Measurements from ENCODE around the gene AFG1L.

The AFG1L gene

GRCh38 chr6:108453601-108454185 lies 158.8 kb downstream of the AFG1L start:
- Histone ChIP-seq H3K4me1 (ENCODE audit: insufficient read depth, low read length) (peaks cover 6% of the 10 kb centered on the region), H3K9ac (ENCODE audit: low read depth, low read length) (no peak overlapping the region), H3K9me3 (ENCODE audit: control insufficient read depth, insufficient read depth, low read length) (no peaks in the 10 kb centered on the region), H3K36me3 (ENCODE audit: insufficient read depth, low read length) (no peaks in the 10 kb centered on the region)

GRCh38 chr6:108454356-108454755 lies 159.5 kb downstream of the AFG1L start:
- Histone ChIP-seq H3K9ac (ENCODE audit: low read depth, low read length) (no peak overlapping the region), H3K4me1 (ENCODE audit: insufficient read depth, low read length) (peaks cover 6% of the 10 kb centered on the region), H3K36me3 (ENCODE audit: insufficient read depth, low read length) (no peaks in the 10 kb centered on the region), H3K9me3 (ENCODE audit: control insufficient read depth, insufficient read depth, low read length) (no peaks in the 10 kb centered on the region)

DNA sequence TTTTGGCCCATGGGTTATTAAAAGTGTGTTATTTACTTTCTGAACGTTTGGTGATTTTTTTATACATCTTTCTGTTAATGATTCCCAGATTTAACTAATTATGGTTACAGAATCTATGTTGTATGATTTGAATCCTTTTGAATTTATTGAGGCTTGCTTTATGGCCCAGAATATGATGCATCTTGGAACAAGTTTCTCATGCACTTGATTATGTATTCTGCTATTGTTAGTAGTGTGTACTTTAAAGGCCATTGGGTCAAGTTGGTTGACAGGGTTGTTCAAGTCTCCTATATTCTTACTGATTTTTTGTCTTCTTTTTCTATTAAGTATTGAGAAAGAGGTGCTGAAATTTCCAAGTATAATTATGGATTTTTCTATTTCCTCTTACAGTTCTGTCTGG lies 160.8 kb downstream of the AFG1L start:
- Histone ChIP-seq H3K4me1 (ENCODE audit: insufficient read depth, low read length) (peaks cover 6% of the 10 kb centered on the region), H3K36me3 (ENCODE audit: insufficient read depth, low read length) (no peaks in the 10 kb centered on the region), H3K9ac (ENCODE audit: low read depth, low read length) (no peak overlapping the region), H3K9me3 (ENCODE audit: control insufficient read depth, insufficient read depth, low read length) (no peaks in the 10 kb centered on the region)

DNA sequence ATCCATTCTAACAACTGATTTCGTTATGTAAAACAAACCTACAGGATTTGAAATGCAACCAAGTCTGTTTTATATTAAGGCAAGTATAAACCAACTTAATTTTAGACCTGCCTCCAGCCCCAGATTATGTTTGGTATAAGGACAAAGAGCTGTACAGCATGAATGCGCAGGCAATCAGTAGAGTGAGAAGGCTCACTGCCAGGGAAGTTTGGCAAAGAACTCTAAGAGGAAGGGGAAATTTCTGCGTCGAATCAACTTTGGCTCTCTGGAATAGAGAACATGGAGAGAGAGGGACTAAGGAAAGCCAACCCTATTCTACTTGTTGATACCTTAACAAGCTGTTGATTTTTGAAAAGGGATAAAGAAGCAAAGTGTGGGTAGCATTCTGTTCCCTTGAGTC lies 168.9 kb downstream of the AFG1L start:
- Histone ChIP-seq H3K9me3 (ENCODE audit: control insufficient read depth, insufficient read depth, low read length) (no peaks in the 10 kb centered on the region), H3K36me3 (ENCODE audit: insufficient read depth, low read length) (no peaks in the 10 kb centered on the region), H3K9ac (ENCODE audit: low read depth, low read length) (no peak overlapping the region), H3K4me1 (ENCODE audit: insufficient read depth, low read length) (peaks cover 5% of the 10 kb centered on the region; the same call in 1 of the 2 replicates)

DNA sequence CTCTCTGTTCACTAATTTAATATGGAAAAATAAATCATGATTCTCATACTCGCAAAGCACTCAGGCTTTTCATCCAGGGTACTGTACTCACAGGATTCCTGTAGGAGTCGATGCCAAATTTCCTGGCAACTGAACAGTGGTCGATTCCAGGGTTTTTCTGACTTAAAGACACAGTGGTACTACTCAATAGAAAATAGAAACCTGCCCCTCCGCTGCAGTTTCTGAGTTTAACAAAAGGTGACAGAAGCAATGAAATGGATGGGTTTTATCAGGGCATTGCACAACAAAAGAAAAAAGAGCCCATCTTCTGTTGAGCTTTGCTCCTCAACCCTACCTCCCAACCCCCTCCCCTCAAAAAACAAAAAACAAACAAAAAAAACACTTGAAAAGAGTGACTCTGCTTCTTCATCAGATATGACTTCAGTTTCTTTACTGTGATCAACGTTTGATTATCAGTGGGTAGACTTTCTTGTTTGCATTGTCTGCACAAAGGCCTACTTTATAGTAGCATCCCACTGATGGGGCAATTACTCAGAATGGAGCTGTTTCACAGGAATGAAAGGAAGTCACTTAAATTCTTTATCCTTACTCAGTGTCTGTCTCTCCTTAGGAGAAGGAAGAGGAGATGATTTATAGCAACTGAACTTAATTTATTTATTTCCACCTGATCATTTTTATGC lies 169.7 kb downstream of the AFG1L start:
- H3K36me3 ChIP-seq (ENCODE audit: insufficient read depth, low read length): no peaks in the 10 kb centered on the region
- no peak overlapping the region for H3K9ac ChIP-seq (ENCODE audit: low read depth, low read length)
- H3K9me3 ChIP-seq (ENCODE audit: control insufficient read depth, insufficient read depth, low read length): no peaks in the 10 kb centered on the region; the same call in 1 of the 2 replicates
- H3K4me1 ChIP-seq (ENCODE audit: insufficient read depth, low read length): peaks cover 5% of the 10 kb centered on the region; the same call in 1 of the 2 replicates

GRCh38 chr6:108465098-108465495 lies 170.2 kb downstream of the AFG1L start:
- Histone ChIP-seq H3K4me1 (ENCODE audit: insufficient read depth, low read length) (peaks cover 5% of the 10 kb centered on the region; the same call in 1 of the 2 replicates), H3K9me3 (ENCODE audit: control insufficient read depth, insufficient read depth, low read length) (no peaks in the 10 kb centered on the region; the same call in 1 of the 2 replicates), H3K9ac (ENCODE audit: low read depth, low read length) (no peak overlapping the region), H3K36me3 (ENCODE audit: insufficient read depth, low read length) (no peaks in the 10 kb centered on the region)

DNA sequence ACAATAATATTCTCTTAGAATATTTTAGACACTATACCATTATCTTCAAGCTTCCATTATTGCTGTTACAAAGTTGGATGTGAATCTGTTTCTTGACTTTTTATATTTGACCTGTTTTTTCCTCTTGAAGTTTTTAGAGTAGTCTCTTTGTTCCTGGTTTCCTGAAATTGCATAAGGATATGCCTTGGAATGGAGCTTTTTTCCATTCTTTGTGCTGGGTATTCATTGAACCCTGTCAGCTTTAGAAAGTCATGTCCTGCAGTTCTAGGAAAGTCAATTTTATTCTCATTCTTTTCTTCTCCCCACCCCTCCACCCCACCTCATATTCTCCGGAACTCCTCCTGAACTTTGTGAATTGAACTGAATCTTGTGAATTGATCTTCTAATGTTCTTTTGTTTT lies 173.5 kb downstream of the AFG1L start:
- Histone ChIP-seq H3K4me1 (ENCODE audit: insufficient read depth, low read length) (peaks cover 5% of the 10 kb centered on the region; the same call in 1 of the 2 replicates), H3K36me3 (ENCODE audit: insufficient read depth, low read length) (no peaks in the 10 kb centered on the region), H3K9me3 (ENCODE audit: control insufficient read depth, insufficient read depth, low read length) (no peaks in the 10 kb centered on the region; the same call in 1 of the 2 replicates), H3K9ac (ENCODE audit: low read depth, low read length) (no peak overlapping the region)

DNA sequence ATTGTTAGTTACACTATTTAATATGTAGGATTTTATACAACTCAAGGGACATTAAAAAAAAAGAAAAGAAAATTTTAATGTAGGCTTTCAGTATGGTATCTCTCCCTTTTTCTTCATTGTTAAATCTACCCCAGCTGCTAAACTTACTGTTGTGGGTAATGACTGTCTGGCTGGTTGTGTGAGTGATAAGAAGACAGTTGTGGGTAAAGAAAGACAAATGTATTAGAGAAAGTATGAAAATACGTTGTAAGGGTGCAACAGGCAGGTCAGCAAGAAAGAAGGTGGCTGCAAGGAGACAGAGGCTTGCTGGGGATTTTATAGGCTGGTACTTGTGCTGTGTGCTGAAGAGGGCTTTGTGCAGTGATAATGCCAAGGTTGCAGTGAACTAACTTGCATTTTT lies 174.5 kb downstream of the AFG1L start:
- H3K9me3 ChIP-seq (ENCODE audit: control insufficient read depth, insufficient read depth, low read length): no peaks in the 10 kb centered on the region; the same call in 1 of the 2 replicates
- H3K36me3 ChIP-seq (ENCODE audit: insufficient read depth, low read length): no peaks in the 10 kb centered on the region
- H3K9ac ChIP-seq (ENCODE audit: low read depth, low read length): no peak overlapping the region
- H3K4me1 ChIP-seq (ENCODE audit: insufficient read depth, low read length): peaks cover 4% of the 10 kb centered on the region; the same call in 1 of the 2 replicates

GRCh38 chr6:108473197-108473596 lies 178.3 kb downstream of the AFG1L start:
- H3K36me3 ChIP-seq (ENCODE audit: insufficient read depth, low read length): no peaks in the 10 kb centered on the region
- H3K9me3 ChIP-seq (ENCODE audit: control insufficient read depth, insufficient read depth, low read length): no peaks in the 10 kb centered on the region; the same call in 1 of the 2 replicates
- no peaks in the 10 kb centered on the region for H3K4me1 ChIP-seq (ENCODE audit: insufficient read depth, low read length)
- H3K9ac ChIP-seq (ENCODE audit: low read depth, low read length): no peak overlapping the region

GRCh38 chr6:108476376-108476775 lies 181.5 kb downstream of the AFG1L start:
- Histone ChIP-seq H3K36me3 (ENCODE audit: insufficient read depth, low read length) (no peaks in the 10 kb centered on the region), H3K9ac (ENCODE audit: low read depth, low read length) (no peak overlapping the region), H3K4me1 (ENCODE audit: insufficient read depth, low read length) (no peaks in the 10 kb centered on the region), H3K9me3 (ENCODE audit: control insufficient read depth, insufficient read depth, low read length) (no peaks in the 10 kb centered on the region)

- H3K9me3 ChIP-seq (ENCODE audit: control insufficient read depth, insufficient read depth, low read length): no peaks in the 10 kb centered on the region
- H3K9ac ChIP-seq (ENCODE audit: low read depth, low read length): no peak overlapping the region
- no peaks in the 10 kb centered on the region for H3K4me1 ChIP-seq (ENCODE audit: insufficient read depth, low read length)
- no peaks in the 10 kb centered on the region for H3K36me3 ChIP-seq (ENCODE audit: insufficient read depth, low read length)
Measured at GRCh38 chr6:108476847-108477430, 182.1 kb downstream of the AFG1L start.

DNA sequence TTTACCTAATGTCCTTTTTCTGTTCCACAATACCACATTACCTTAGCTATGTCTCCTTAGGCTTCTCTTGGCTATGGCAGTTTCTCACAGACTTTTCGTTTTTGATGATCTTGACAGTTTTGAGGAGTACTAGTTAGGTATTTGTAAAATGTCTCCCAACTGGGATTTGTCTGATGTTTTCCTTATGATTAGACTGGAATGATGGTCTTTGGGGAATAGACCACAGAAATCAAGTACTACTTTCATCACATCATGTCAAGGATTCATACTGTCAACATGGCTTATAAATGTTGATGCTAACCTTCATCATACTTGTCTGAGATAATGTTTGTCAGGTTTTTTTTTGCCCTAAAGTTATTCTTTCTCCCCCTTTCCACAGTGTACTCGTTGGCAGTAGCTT lies 187.7 kb downstream of the AFG1L start:
- Histone ChIP-seq H3K4me1 (ENCODE audit: insufficient read depth, low read length) (no peaks in the 10 kb centered on the region), H3K9ac (ENCODE audit: low read depth, low read length) (no peak overlapping the region), H3K9me3 (ENCODE audit: control insufficient read depth, insufficient read depth, low read length) (no peaks in the 10 kb centered on the region), H3K36me3 (ENCODE audit: insufficient read depth, low read length) (no peaks in the 10 kb centered on the region)

DNA sequence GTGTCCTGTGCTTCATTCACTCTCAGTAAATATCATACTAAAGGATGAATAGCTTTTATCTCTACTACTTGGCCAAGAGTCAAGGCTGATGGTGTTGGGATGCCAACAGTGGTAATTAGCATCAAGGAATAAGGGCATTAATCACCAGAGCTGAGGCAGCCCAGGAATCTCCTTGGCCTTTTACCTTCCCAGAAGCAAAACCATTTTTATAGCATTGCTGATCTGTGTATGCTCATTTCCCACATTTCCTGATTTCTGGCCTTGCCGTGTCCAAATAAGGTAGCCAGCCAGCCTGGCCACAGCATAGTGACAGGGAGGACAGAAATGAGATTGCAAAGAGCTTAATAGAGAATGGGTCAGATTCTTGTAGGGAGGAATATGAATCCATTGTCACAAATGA lies 189.2 kb downstream of the AFG1L start:
- H3K4me1 ChIP-seq (ENCODE audit: insufficient read depth, low read length): no peaks in the 10 kb centered on the region
- H3K9ac ChIP-seq (ENCODE audit: low read depth, low read length): no peak overlapping the region
- H3K9me3 ChIP-seq (ENCODE audit: control insufficient read depth, insufficient read depth, low read length): no peaks in the 10 kb centered on the region
- H3K36me3 ChIP-seq (ENCODE audit: insufficient read depth, low read length): no peaks in the 10 kb centered on the region

DNA sequence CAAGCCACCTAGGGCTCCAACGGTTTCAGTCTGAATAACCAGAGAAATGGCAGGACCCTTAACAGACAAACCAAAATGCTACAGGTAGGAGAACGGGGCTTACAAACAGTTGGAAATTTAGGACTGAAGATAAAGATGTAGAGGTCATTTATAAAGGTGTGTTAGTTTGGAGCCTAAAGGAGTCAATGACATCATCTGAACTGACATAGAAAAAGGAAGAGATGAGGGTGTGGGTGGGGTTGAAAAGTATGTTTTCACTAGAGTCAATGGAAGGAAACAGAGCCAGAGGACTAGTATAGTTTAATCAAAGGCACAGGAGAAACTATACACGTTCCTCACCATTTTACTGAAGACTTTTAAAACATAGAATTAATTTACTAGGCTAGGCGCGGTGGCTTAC lies 194.8 kb downstream of the AFG1L start:
- no peaks in the 10 kb centered on the region for H3K9me3 ChIP-seq (ENCODE audit: control insufficient read depth, insufficient read depth, low read length)
- no peaks in the 10 kb centered on the region for H3K36me3 ChIP-seq (ENCODE audit: insufficient read depth, low read length)
- H3K9ac ChIP-seq (ENCODE audit: low read depth, low read length): no peak overlapping the region

More for the DNA sequence above, 194.8 kb downstream of the AFG1L start:
- no peaks in the 10 kb centered on the region for H3K4me1 ChIP-seq (ENCODE audit: insufficient read depth, low read length)
